Ovary (tissue), 9 donors: ENCODE results near the gene ADGRB3. TPM values are rescaled to one million over a fixed set of nuclear protein-coding genes. Genes with fewer than 3 reads are reported as not detected.
"Not testable (repeated sequence)": the region's sequence is repeated elsewhere in the genome, so short reads cannot be mapped to it uniquely, and the experiment has no call there.

ENCODE experiments used
- DNase-seq, 5 donors: peaks; one replicate each; pipeline ENCODE4 v3.0.0-alpha.2; 2019 to 2020
- H3K27ac ChIP-seq, 2 donors: fragments of 200-600 bp; one replicate each; pipeline versions ENCODE4 v1.5.1 to v1.8.0; 2019 to 2022
- H3K27me3 ChIP-seq: fragments of 200-600 bp; one replicate; pipeline ENCODE4 v1.8.0; 2022
- H3K36me3 ChIP-seq: fragments of 200-600 bp; sonication (generic); one replicate; pipeline ENCODE4 v1.5.1; 2019
- H3K4me1 ChIP-seq: one replicate; pipeline ENCODE4 v1.8.1; 2013; ENCODE audit warnings: mild to moderate bottlenecking, moderate library complexity; ENCODE audit not compliant: insufficient read depth
- H3K4me3 ChIP-seq: fragments of 200-600 bp; sonication (generic); one replicate; pipeline ENCODE4 v1.5.1; 2017
- H3K9me3 ChIP-seq, 2 donors: fragments of 200-600 bp in 1 of 2; sonication (generic) in 1 of 2; one replicate each; pipeline versions ENCODE4 v1.5.1 to v1.8.1; 2013 to 2019; ENCODE audit warnings: mild to moderate bottlenecking in 1 of 2, moderate library complexity in 1 of 2
- EP300 ChIP-seq: sonication (generic); formaldehyde crosslinking; IDR thresholded peaks from one replicate; pipeline ENCODE4 v1.6.1; 2017; ENCODE audit warnings: antibody characterized with exemption
- POLR2A ChIP-seq: fragments of 450-650 bp; IDR thresholded peaks from one replicate; pipeline ENCODE4 v1.6.1; 2017; ENCODE audit warnings: antibody characterized with exemption, mild to moderate bottlenecking, moderate library complexity
- whole genome bisulfite sequencing, 3 donors: extraction: QIAGEN DNeasy Blood & Tissue Kit in 1 of 3; methylation state at CpG; one replicate each; pipeline versions ENCODE4 v1.1.5 to v1.1.7; 2013 to 2017; 5-methylcytosine and 5-hydroxymethylcytosine counted together
- intact Hi-C, 4 donors: fragments of 100-400 bp; cut with DNase I; formaldehyde crosslinking; loops; one replicate each; pipeline versions ENCODE4 v1.11.0 to v1.15.1; 2022 to 2023
- polyA plus RNA-seq, 2 donors: library from polyadenylated mRNA; stranded (reverse); fragments of 200-250 nt in 1 of 2; fragments of 350-450 nt in 1 of 2; fragmentation: Illumina TruSeq in 1 of 2; extraction: RNeasy Lipid Tissue Mini Kit (QIAGEN cat#74804) in 1 of 2; gene quantifications; one replicate each; pipeline ENCODE4 v1.2.3, GENCODE V29; 2013 to 2014
- total RNA-seq, 7 donors: library from RNA; depleted of rRNA in 2 of 7; stranded (reverse); fragments of >200 nt in 2 of 7; fragmentation: NEBNext Ultra II Directional in 3 of 7; extraction: Animal tissue kit (Norgen Biotek cat#: 25700) in 3 of 7; gene quantifications; one replicate each; pipeline versions ENCODE4 v1.1.0 to v1.2.4, GENCODE V29; 2016 to 2023
- TF ChIP-seq, protein P1 (sequence below), 3 donors: fragments of 450-650 bp in 2 of 3; fragments of 200-600 bp in 1 of 3; IDR thresholded peaks; one replicate each; pipeline versions ENCODE4 v1.5.1 to v1.8.0; 2016 to 2022; ENCODE audit warnings: antibody characterized with exemption in 3 of 3, mild to moderate bottlenecking in 1 of 3
- donor health status: DM: no; HTN: no; CAD: no; lungs with moderate emphysema.
- donor health status: DM: no; HTN: no; CAD: no.
- donor health status: Bipolar disorder and iron deficiency.
- donor health status: DM: yes; HTN: yes; CAD: no.
- donor health status: DM: no; HTN: no; CAD: no.
- donor health status: DM: yes; HTN: yes; CAD: no.

Gene ADGRB3
- total and polyA plus RNA-seq, 9 donors, result 0.28 to 3.0 (median 1.4) TPM

DNA sequence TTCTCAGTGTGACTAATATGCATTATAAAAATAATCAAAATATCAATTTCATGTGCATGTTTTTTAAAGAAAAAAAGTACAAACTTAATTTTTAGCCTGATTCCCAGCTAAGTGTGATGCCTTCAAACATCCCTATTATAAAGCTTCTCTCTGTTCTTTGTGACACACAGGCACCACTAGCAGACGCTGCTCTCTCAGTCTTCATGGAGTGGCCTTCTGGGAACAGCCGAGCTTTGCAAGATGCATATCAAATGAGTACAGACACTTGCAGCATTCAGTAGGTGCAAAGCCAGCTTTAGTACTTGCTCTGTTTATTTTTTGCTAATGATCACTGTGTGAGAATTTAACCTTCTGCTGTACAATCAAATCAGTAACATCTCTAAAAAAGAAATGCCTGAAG is 340.0 kb downstream of the ADGRB3 start:
- TF ChIP-seq POLR2A, result no peak
- TF ChIP-seq, protein P1, sequence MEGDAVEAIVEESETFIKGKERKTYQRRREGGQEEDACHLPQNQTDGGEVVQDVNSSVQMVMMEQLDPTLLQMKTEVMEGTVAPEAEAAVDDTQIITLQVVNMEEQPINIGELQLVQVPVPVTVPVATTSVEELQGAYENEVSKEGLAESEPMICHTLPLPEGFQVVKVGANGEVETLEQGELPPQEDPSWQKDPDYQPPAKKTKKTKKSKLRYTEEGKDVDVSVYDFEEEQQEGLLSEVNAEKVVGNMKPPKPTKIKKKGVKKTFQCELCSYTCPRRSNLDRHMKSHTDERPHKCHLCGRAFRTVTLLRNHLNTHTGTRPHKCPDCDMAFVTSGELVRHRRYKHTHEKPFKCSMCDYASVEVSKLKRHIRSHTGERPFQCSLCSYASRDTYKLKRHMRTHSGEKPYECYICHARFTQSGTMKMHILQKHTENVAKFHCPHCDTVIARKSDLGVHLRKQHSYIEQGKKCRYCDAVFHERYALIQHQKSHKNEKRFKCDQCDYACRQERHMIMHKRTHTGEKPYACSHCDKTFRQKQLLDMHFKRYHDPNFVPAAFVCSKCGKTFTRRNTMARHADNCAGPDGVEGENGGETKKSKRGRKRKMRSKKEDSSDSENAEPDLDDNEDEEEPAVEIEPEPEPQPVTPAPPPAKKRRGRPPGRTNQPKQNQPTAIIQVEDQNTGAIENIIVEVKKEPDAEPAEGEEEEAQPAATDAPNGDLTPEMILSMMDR (IDR thresholded peaks at IDR 0.05), result no peak
- TF ChIP-seq EP300, result no peak

DNA sequence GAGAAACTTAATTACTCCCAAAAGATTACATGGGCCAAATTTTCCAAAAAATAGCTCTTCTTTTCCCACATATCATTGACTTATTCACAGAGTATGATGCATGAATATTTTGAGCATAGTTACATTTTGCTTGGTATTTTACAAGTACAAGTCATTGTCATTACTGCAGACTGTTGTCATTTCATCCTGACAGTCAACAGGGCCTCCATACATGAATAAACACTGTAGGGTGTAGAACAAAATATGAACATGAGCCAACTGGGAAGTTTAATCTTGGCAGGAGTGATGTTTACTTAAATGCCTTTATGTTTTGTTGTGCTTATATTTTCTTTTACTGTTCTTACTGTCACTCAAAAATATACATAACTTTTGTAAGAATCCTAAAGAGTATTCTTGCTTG is 340.7 kb downstream of the ADGRB3 start:
- H3K4me1 ChIP-seq, result no peaks in the 10 kb centered on the region
- no peaks in the 10 kb centered on the region for H3K36me3 ChIP-seq
- intact Hi-C loops, result no loop called here
- no peak for DNase-seq
- no peak overlapping the region for H3K4me3 ChIP-seq
- H3K27ac ChIP-seq, result no peak overlapping the region
- TF ChIP-seq, protein P1 (IDR thresholded peaks at IDR 0.05), result no peak
- TF ChIP-seq POLR2A (no peak), EP300 (no peak)
- no peaks in the 10 kb centered on the region for H3K27me3 ChIP-seq
- H3K9me3 ChIP-seq, result no peaks in the 10 kb centered on the region

More for the DNA sequence above, 340.0 kb downstream of the ADGRB3 start:
- no peaks in the 10 kb centered on the region for H3K4me1 ChIP-seq
- no peaks in the 10 kb centered on the region for H3K27me3 ChIP-seq
- no peaks in the 10 kb centered on the region for H3K36me3 ChIP-seq
- no peak overlapping the region for H3K27ac ChIP-seq
- H3K4me3 ChIP-seq, result no peak overlapping the region
- intact Hi-C loops, result no loop called here
- 25 to 37% (median 27%) methylated on average over 2 of the region's 2 CpGs for WGBS, 3 donors
- no peak for DNase-seq
- H3K9me3 ChIP-seq, result no peaks in the 10 kb centered on the region

DNA sequence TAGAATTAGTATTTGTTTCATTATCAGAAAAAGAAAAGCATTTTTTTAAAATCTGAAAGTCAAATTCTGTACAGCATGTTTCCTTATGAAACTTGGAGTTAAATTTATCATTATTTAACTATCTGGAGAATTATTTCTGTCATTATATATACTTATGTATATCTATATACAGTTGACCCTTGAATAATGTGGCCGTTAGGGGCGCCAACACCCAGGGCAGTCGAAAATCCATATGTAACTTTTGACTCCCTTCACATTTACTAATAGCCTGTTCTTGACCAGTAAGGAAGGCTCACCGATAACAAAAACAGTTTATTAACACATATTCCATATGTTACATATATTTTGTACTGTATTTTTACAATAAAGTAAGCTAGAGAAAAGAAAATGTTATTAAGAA is 341.2 kb downstream of the ADGRB3 start:
- Histone ChIP-seq H3K27ac (no peak overlapping the region), H3K4me1 (no peaks in the 10 kb centered on the region), H3K36me3 (no peaks in the 10 kb centered on the region), H3K4me3 (no peak overlapping the region), H3K27me3 (no peaks in the 10 kb centered on the region), H3K9me3 (no peaks in the 10 kb centered on the region)
- DNase-seq, result no peak
- TF ChIP-seq, protein P1 (IDR thresholded peaks at IDR 0.05), result no peak
- no peak for TF ChIP-seq POLR2A
- no peak for TF ChIP-seq EP300
- WGBS, 3 donors, result 82 to 88% (median 83%) methylated on average over 4 of the region's 4 CpGs
- intact Hi-C loops, result no loop called here

DNA sequence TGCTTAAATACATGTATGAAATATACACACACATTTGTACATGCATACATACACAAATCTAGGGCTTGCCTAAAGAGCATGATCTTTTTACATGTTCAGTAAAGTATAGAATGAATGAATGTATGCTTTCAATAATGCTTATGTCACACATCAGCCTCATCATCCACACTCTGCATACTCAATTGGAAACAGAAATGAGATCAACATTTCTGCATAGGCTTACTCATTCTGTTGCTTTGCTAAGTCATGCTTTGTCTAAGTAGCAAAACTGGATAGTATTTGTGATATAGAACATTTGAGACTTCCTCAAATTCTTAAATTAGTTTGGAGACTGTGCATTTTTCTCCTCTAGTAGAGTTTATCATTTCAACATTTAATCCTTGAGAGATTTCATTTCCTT is 343.3 kb downstream of the ADGRB3 start:
- no peaks in the 10 kb centered on the region for H3K36me3 ChIP-seq
- H3K4me3 ChIP-seq, result no peak overlapping the region
- H3K27me3 ChIP-seq, result no peaks in the 10 kb centered on the region
- no peak overlapping the region for H3K27ac ChIP-seq
- H3K4me1 ChIP-seq, result no peaks in the 10 kb centered on the region
- DNase-seq, result no peak
- no peak for TF ChIP-seq POLR2A
- TF ChIP-seq, protein P1 (IDR thresholded peaks at IDR 0.05), result no peak
- no peak for TF ChIP-seq EP300
- no peaks in the 10 kb centered on the region for H3K9me3 ChIP-seq
- intact Hi-C loops, result no loop called here

DNA sequence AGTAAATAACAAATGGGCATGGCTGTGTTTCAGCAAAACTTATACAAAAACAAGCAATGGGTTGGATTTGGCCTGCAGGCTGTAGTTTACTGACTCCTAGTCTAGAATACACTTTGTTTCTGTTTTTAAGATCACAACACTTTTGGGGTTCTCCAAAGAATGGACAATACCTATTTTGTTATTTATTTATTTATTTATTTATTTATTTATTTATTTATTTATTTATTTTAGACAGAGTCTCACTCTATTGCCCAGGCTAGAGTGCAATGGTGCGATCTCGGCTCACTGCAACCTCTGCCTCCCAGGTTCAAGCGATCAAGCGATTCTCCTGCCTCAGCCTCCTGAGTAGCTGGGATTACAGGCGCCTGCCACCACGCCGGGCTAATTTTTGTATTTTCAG is 346.6 kb downstream of the ADGRB3 start:
- intact Hi-C loops, H3K4me1 ChIP-seq, H3K4me3 ChIP-seq, DNase-seq, H3K27me3 ChIP-seq, H3K9me3 ChIP-seq, H3K36me3 ChIP-seq, H3K27ac ChIP-seq: not testable (repeated sequence)
- WGBS, 3 donors, result 82 to 97% (median 97%) methylated on average over 7 of the region's 7 CpGs
